ENCODE results near the gene EXOSC10.

GRCh38 chr1:11054666-11055065 lies 45.0 kb downstream of the EXOSC10 start:
- TF ChIP-seq, protein P1, sequence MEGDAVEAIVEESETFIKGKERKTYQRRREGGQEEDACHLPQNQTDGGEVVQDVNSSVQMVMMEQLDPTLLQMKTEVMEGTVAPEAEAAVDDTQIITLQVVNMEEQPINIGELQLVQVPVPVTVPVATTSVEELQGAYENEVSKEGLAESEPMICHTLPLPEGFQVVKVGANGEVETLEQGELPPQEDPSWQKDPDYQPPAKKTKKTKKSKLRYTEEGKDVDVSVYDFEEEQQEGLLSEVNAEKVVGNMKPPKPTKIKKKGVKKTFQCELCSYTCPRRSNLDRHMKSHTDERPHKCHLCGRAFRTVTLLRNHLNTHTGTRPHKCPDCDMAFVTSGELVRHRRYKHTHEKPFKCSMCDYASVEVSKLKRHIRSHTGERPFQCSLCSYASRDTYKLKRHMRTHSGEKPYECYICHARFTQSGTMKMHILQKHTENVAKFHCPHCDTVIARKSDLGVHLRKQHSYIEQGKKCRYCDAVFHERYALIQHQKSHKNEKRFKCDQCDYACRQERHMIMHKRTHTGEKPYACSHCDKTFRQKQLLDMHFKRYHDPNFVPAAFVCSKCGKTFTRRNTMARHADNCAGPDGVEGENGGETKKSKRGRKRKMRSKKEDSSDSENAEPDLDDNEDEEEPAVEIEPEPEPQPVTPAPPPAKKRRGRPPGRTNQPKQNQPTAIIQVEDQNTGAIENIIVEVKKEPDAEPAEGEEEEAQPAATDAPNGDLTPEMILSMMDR (IDR thresholded peaks at IDR 0.05), result no peak
- TF ChIP-seq POLR2A (IDR thresholded peaks at IDR 0.05), result no peak
- TF ChIP-seq EP300 (IDR thresholded peaks at IDR 0.05), result no peak
